ENCODE data around the gene ARHGAP6. TPM values are rescaled to one million over a fixed set of nuclear protein-coding genes. Genes with fewer than 3 reads are reported as not detected.

ARHGAP6 gene
- total and polyA plus RNA-seq, 3 donors from 2014 or later, result 4.8 to 11.8 (median 5.7) TPM

DNA sequence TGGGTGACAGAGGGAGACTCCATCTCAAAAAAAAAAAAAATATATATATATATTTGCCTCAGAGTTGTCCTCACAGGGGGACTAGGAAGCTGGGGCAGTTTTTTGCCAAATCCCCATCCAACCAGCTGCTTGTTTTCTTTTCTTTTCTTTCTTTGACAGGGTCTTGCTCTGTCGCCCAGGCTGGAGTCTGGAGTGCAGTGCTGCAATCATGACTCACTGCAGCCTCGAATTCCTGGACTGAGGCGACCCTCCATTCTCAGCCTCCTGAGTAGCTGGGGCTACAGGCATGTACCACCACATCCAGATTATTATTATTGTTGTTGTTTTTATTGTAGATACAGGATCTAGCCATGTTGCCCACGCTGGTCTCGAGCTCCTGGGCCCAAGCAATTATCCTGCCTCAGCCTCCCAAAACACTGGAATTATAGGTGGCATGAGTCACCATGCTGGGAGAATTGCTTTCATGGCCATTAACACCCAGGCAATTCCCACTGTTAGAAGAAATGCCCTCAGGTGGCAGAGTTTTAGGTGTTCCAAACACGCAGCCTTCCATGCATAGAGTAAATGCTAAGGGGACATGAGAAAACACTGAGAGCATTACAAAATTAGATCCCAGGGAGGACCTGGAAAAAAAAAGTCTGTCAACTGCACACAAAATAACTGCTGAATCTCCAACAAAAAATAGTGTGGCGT lies 98.0 kb downstream of the ARHGAP6 start:
- H3K4me1 ChIP-seq, result no peaks in the 10 kb centered on the region
- H3K27me3 ChIP-seq, result no peaks in the 10 kb centered on the region
- TF ChIP-seq CTCF (IDR thresholded peaks at IDR 0.05) (no peak), POLR2A (IDR thresholded peaks at IDR 0.05) (no peak)
- H3K4me3 ChIP-seq, result no peak overlapping the region
- H3K27ac ChIP-seq, result no peak overlapping the region
- WGBS, 2 donors, result 93 to 99% methylated on average over 7 of the region's 7 CpGs
- DNase-seq, result no peak
- no peaks in the 10 kb centered on the region for H3K36me3 ChIP-seq (ENCODE audit: low read depth, missing control alignments)
- intact Hi-C loops (cut with DNase I; ENCODE audit: low total_unique reads), result no loop called here
- no peaks in the 10 kb centered on the region for H3K9me3 ChIP-seq

DNA sequence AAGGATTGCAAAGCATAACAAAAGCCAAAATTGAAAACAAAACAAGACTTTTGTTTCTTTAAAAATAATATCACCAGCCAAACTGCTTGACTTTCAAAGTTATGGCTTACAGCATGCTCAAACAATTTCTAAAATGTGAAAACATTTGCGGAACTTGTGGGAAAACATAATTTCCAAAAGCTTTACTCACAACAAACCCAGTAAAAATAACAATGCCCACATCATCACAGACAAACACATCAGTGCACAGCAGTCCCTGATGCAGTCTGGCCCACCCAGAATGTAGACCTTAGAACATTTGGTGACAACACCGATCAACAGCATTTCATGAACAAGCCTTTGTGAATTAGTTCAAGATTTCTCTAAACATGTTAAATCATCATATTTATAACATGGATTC lies 98.9 kb downstream of the ARHGAP6 start:
- Histone ChIP-seq H3K4me1 (no peaks in the 10 kb centered on the region), H3K4me3 (no peak overlapping the region), H3K36me3 (ENCODE audit: low read depth, missing control alignments) (no peaks in the 10 kb centered on the region), H3K27ac (no peak overlapping the region), H3K9me3 (no peaks in the 10 kb centered on the region), H3K27me3 (no peaks in the 10 kb centered on the region)
- intact Hi-C loops (cut with DNase I; ENCODE audit: low total_unique reads), result no loop called here
- TF ChIP-seq CTCF (IDR thresholded peaks at IDR 0.05) (no peak), POLR2A (IDR thresholded peaks at IDR 0.05) (no peak)
- 63 to 88% methylated on average over 2 of the region's 2 CpGs for WGBS, 2 donors
- DNase-seq, result no peak

- intact Hi-C loops (cut with DNase I; ENCODE audit: low total_unique reads), result no loop called here
- Histone ChIP-seq H3K27me3 (no peaks in the 10 kb centered on the region), H3K4me3 (no peak overlapping the region), H3K36me3 (ENCODE audit: low read depth, missing control alignments) (no peaks in the 10 kb centered on the region), H3K4me1 (no peaks in the 10 kb centered on the region), H3K27ac (no peak overlapping the region), H3K9me3 (no peaks in the 10 kb centered on the region)
- no peak for DNase-seq
- TF ChIP-seq POLR2A (IDR thresholded peaks at IDR 0.05) (no peak), CTCF (IDR thresholded peaks at IDR 0.05) (no peak)
These were observed 99.5 kb downstream of the ARHGAP6 start for GRCh38 chrX:11566173-11566572.

DNA sequence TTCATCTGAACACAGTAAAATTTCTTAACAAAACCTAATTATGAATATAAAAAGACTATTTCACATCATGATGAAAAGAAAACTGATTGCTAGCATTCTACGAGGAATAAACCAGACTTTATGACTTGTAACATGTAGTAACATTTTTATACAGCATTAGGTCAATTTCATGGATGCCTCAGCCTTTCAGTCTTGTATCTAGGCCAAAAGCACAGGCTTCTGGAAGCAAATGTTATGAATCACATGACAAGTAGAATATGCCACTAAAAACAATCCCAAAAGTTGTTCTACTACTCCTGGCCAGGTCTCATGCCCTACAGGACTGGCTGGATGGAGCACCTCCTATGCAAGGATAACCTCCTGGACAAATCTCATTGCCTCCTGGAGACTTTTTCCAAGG lies 101.2 kb downstream of the ARHGAP6 start:
- TF ChIP-seq POLR2A (IDR thresholded peaks at IDR 0.05) (no peak), CTCF (IDR thresholded peaks at IDR 0.05) (no peak)
- no peaks in the 10 kb centered on the region for H3K36me3 ChIP-seq (ENCODE audit: low read depth, missing control alignments)
- no peaks in the 10 kb centered on the region for H3K27me3 ChIP-seq
- H3K27ac ChIP-seq, result no peak overlapping the region
- no peaks in the 10 kb centered on the region for H3K9me3 ChIP-seq
- intact Hi-C loops (cut with DNase I; ENCODE audit: low total_unique reads), result no loop called here
- no peak for DNase-seq
- H3K4me3 ChIP-seq, result no peak overlapping the region
- no peaks in the 10 kb centered on the region for H3K4me1 ChIP-seq
- WGBS, 2 donors, result 55 to 64% methylated on average over 1 of the region's 1 CpG

GRCh38 chrX:11562570-11562969 lies 103.2 kb downstream of the ARHGAP6 start:
- no peak for TF ChIP-seq POLR2A (IDR thresholded peaks at IDR 0.05)
- TF ChIP-seq CTCF (IDR thresholded peaks at IDR 0.05), result no peak
- H3K36me3 ChIP-seq (ENCODE audit: low read depth, missing control alignments), result no peaks in the 10 kb centered on the region
- no peaks in the 10 kb centered on the region for H3K4me1 ChIP-seq
- WGBS, 2 donors, result 93 to 94% methylated on average over 2 of the region's 2 CpGs
- H3K27ac ChIP-seq, result no peak overlapping the region
- no peaks in the 10 kb centered on the region for H3K27me3 ChIP-seq
- DNase-seq, result no peak
- intact Hi-C loops (cut with DNase I; ENCODE audit: low total_unique reads), result no loop called here
- no peaks in the 10 kb centered on the region for H3K9me3 ChIP-seq
- H3K4me3 ChIP-seq, result no peak overlapping the region
